ENCODE measurements around the gene MEIS3.

- TF ChIP-seq, protein P1, sequence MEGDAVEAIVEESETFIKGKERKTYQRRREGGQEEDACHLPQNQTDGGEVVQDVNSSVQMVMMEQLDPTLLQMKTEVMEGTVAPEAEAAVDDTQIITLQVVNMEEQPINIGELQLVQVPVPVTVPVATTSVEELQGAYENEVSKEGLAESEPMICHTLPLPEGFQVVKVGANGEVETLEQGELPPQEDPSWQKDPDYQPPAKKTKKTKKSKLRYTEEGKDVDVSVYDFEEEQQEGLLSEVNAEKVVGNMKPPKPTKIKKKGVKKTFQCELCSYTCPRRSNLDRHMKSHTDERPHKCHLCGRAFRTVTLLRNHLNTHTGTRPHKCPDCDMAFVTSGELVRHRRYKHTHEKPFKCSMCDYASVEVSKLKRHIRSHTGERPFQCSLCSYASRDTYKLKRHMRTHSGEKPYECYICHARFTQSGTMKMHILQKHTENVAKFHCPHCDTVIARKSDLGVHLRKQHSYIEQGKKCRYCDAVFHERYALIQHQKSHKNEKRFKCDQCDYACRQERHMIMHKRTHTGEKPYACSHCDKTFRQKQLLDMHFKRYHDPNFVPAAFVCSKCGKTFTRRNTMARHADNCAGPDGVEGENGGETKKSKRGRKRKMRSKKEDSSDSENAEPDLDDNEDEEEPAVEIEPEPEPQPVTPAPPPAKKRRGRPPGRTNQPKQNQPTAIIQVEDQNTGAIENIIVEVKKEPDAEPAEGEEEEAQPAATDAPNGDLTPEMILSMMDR (conservative IDR thresholded peaks at IDR 0.05; ENCODE audit: low read depth, low read length), result no peak
- no peak for TF ChIP-seq EZH2 (IDR thresholded peaks at IDR 0.05; ENCODE audit: low read length, unreplicated experiment)
- TF ChIP-seq EZH2phosphoT487 (IDR thresholded peaks at IDR 0.05; ENCODE audit: borderline replicate concordance, low read length), result no peak
These were observed 27.5 kb upstream of the MEIS3 start for GRCh38 chr19:47446534-47447469.

Data from PC-3 (cell line).